Neural crest cell (in vitro differentiated cells): ENCODE results near the gene SMYD4. TPM values are rescaled to one million over a fixed set of nuclear protein-coding genes. Genes with fewer than 3 reads are reported as not detected.
"Not testable (repeated sequence)": the region's sequence is repeated elsewhere in the genome, so short reads cannot be mapped to it uniquely, and the experiment has no call there.

Source experiments
- DNase-seq: peaks from one replicate; pipeline ENCODE4 v3.0.0; 2021; ENCODE audit warnings: low read depth, mixed read lengths, low spot score
- H3K27ac Mint-ChIP-seq: one replicate; pipeline ENCODE4 v1.8.0; 2021; ENCODE audit warnings: mild to moderate bottlenecking, mixed read lengths; ENCODE audit not compliant: unreplicated experiment
- H3K27me3 Mint-ChIP-seq: 2 replicates; pipeline ENCODE4 v1.8.0; 2021; ENCODE audit warnings: low read depth, mild to moderate bottlenecking, mixed read lengths
- H3K36me3 Mint-ChIP-seq: 2 replicates; pipeline ENCODE4 v1.8.0; 2021; ENCODE audit warnings: low read depth, mild to moderate bottlenecking, mixed read lengths
- H3K4me1 Mint-ChIP-seq: 2 replicates; pipeline ENCODE4 v1.8.0; 2021; ENCODE audit warnings: mixed read lengths
- H3K4me3 Mint-ChIP-seq: one replicate; pipeline ENCODE4 v1.8.0; 2021; ENCODE audit warnings: mild to moderate bottlenecking, mixed read lengths
- H3K9me3 Mint-ChIP-seq: 2 replicates; pipeline ENCODE4 v1.8.0; 2021; ENCODE audit warnings: mixed read lengths
- CTCF ChIP-seq: fragments of 200-600 bp; sonication (generic); conservative IDR thresholded peaks from 2 replicates; pipeline ENCODE4 v1.5.0; 2021; ENCODE audit warnings: antibody characterized with exemption, mild to moderate bottlenecking
- total RNA-seq: library from RNA; stranded (reverse); gene quantifications from 2 replicates; pipeline ENCODE4 v1.2.1, GENCODE V29; 2021

SMYD4 gene
- total RNA-seq, 1 donor from 2014 or later = 32.2 TPM

- no peaks in the 10 kb centered on the region for H3K27me3 Mint-ChIP-seq
- DNase-seq = no peak
- H3K4me1 Mint-ChIP-seq = peaks cover 40% of the 10 kb centered on the region
- H3K27ac Mint-ChIP-seq = no peak overlapping the region
- H3K4me3 Mint-ChIP-seq = peak overlapping the region; percentile 85
- no peaks in the 10 kb centered on the region for H3K9me3 Mint-ChIP-seq
- no peak for TF ChIP-seq CTCF
- peaks cover 4% of the 10 kb centered on the region for H3K36me3 Mint-ChIP-seq
These were observed 498 bp downstream of the SMYD4 start for GRCh38 chr17:1829216-1829591.

GRCh38 chr17:1820528-1821252 lies 9.0 kb downstream of the SMYD4 start:
- no peak for TF ChIP-seq CTCF
- Mint-ChIP-seq H3K4me1 (peaks cover 16% of the 10 kb centered on the region), H3K4me3 (no peak overlapping the region), H3K27me3 (no peaks in the 10 kb centered on the region), H3K27ac (peak overlapping the region; percentile 4), H3K9me3 (no peaks in the 10 kb centered on the region), H3K36me3 (peaks cover 6% of the 10 kb centered on the region)
- DNase-seq = no peak

GRCh38 chr17:1813088-1813487 lies 16.6 kb downstream of the SMYD4 start:
- Mint-ChIP-seq H3K36me3 (peaks cover 6% of the 10 kb centered on the region), H3K27me3 (no peaks in the 10 kb centered on the region), H3K4me3 (no peak overlapping the region), H3K9me3 (no peaks in the 10 kb centered on the region), H3K27ac (no peak overlapping the region), H3K4me1 (no peaks in the 10 kb centered on the region)
- no peak for TF ChIP-seq CTCF
- no peak for DNase-seq

- H3K9me3 Mint-ChIP-seq = no peaks in the 10 kb centered on the region
- peaks cover 3% of the 10 kb centered on the region for H3K36me3 Mint-ChIP-seq
- no peak for TF ChIP-seq CTCF
- no peak overlapping the region for H3K27ac Mint-ChIP-seq
- DNase-seq = no peak
- H3K4me1 Mint-ChIP-seq = no peaks in the 10 kb centered on the region
- no peaks in the 10 kb centered on the region for H3K27me3 Mint-ChIP-seq
- no peak overlapping the region for H3K4me3 Mint-ChIP-seq
These were observed 19.1 kb downstream of the SMYD4 start for GRCh38 chr17:1810450-1811103.

GRCh38 chr17:1809815-1810214 lies 19.9 kb downstream of the SMYD4 start:
- H3K9me3 Mint-ChIP-seq, H3K36me3 Mint-ChIP-seq, H3K27ac Mint-ChIP-seq, H3K27me3 Mint-ChIP-seq, DNase-seq, H3K4me3 Mint-ChIP-seq, H3K4me1 Mint-ChIP-seq: not testable (repeated sequence)

GRCh38 chr17:1808644-1809043 lies 21.1 kb downstream of the SMYD4 start:
- DNase-seq = no peak
- peaks cover 3% of the 10 kb centered on the region for H3K36me3 Mint-ChIP-seq

More at GRCh38 chr17:1808644-1809043, 21.1 kb downstream of the SMYD4 start:
- Mint-ChIP-seq H3K27ac (no peak overlapping the region), H3K4me1 (no peaks in the 10 kb centered on the region), H3K9me3 (no peaks in the 10 kb centered on the region), H3K27me3 (no peaks in the 10 kb centered on the region), H3K4me3 (no peak overlapping the region)
- TF ChIP-seq CTCF = no peak
